WTC11 (cell line): ENCODE results near the gene RPL39L. TPM values are rescaled to one million over a fixed set of nuclear protein-coding genes. Genes with fewer than 3 reads are reported as not detected.

Experiments
- ATAC-seq: fragments of 200-7000 bp; cut with Tn5 transposase; 2 replicates; pipeline ENCODE4 v1.10.0; 2021; ENCODE audit warnings: mild to moderate bottlenecking, moderate library complexity
- CTCF ChIA-PET: fragments of 300-600 bp; sonication (Branson Sonifier 250); formaldehyde crosslinking; loops from one replicate; lab custom pipeline; 2021; ENCODE audit warnings: antibody characterized with exemption; lab: Charles Lee
- POLR2A ChIA-PET: fragments of 350-600 bp; sonication (Branson Sonifier 250); formaldehyde crosslinking; loops from one replicate; lab custom pipeline; 2021; ENCODE audit warnings: antibody characterized with exemption; lab: Charles Lee
- DNase-seq: peaks from one replicate; pipeline ENCODE4 v3.0.0; 2021; ENCODE audit warnings: low spot score
- H3K27ac Mint-ChIP-seq: 2 replicates; pipeline ENCODE4 v1.8.0; 2021; ENCODE audit warnings: mixed read lengths
- H3K27me3 Mint-ChIP-seq: 2 replicates; pipeline ENCODE4 v1.8.0; 2021; ENCODE audit warnings: low read depth, mild to moderate bottlenecking, moderate library complexity, mixed read lengths
- H3K36me3 Mint-ChIP-seq: 2 replicates; pipeline ENCODE4 v1.8.0; 2021; ENCODE audit warnings: mixed read lengths
- H3K4me1 Mint-ChIP-seq: 2 replicates; pipeline ENCODE4 v1.8.0; 2022; ENCODE audit warnings: mixed read lengths
- H3K4me3 Mint-ChIP-seq: 2 replicates; pipeline ENCODE4 v1.8.0; 2021; ENCODE audit warnings: mild to moderate bottlenecking, moderate library complexity, mixed read lengths
- H3K9me3 Mint-ChIP-seq: 2 replicates; pipeline ENCODE4 v1.8.0; 2021; ENCODE audit warnings: mixed read lengths
- CTCF ChIP-seq: fragments of 200-600 bp; IDR thresholded peaks from 2 replicates; pipeline ENCODE4 v1.8.0; 2022; ENCODE audit warnings: antibody characterized with exemption
- E2F1 ChIP-seq: sonication (generic); formaldehyde crosslinking; IDR thresholded peaks from 2 replicates; pipeline ENCODE4 v1.8.0; 2022; ENCODE audit warnings: mild to moderate bottlenecking, missing genetic modification reagents
- E2F5 ChIP-seq: sonication (generic); formaldehyde crosslinking; IDR thresholded peaks from 2 replicates; pipeline ENCODE4 v1.8.1; 2022; ENCODE audit warnings: mild to moderate bottlenecking, moderate library complexity, missing genetic modification reagents
- FOXJ3 ChIP-seq: sonication (generic); formaldehyde crosslinking; IDR thresholded peaks from 2 replicates; pipeline ENCODE4 v1.9.0; 2021; ENCODE audit warnings: missing genetic modification reagents, mild to moderate bottlenecking, borderline replicate concordance
- HMGXB4 ChIP-seq: sonication (generic); formaldehyde crosslinking; IDR thresholded peaks from 2 replicates; pipeline ENCODE4 v1.8.1; 2023; ENCODE audit warnings: mild to moderate bottlenecking, moderate library complexity, missing genetic modification reagents
- JAZF1 ChIP-seq: fragments of 250-450 bp; sonication (Bioruptor Pico); IDR thresholded peaks from 2 replicates; pipeline ENCODE4 v1.9.0; 2021; ENCODE audit warnings: moderate library complexity, mild to moderate bottlenecking, inconsistent platforms
- MLX ChIP-seq: sonication (generic); formaldehyde crosslinking; IDR thresholded peaks from 2 replicates; pipeline ENCODE4 v1.8.1; 2023; ENCODE audit warnings: mild to moderate bottlenecking, missing genetic modification reagents, moderate library complexity
- NFATC4 ChIP-seq: fragments of 250-450 bp; sonication (Bioruptor Pico); IDR thresholded peaks from 2 replicates; pipeline ENCODE4 v1.9.0; 2021; ENCODE audit warnings: mild to moderate bottlenecking
- SMAD3 ChIP-seq: sonication (generic); formaldehyde crosslinking; IDR thresholded peaks from 2 replicates; pipeline ENCODE4 v1.8.0; 2022; ENCODE audit warnings: missing genetic modification reagents, mild to moderate bottlenecking, borderline replicate concordance
- SMAD4 ChIP-seq: sonication (generic); formaldehyde crosslinking; IDR thresholded peaks from 2 replicates; pipeline ENCODE4 v1.8.0; 2022; ENCODE audit warnings: mild to moderate bottlenecking, missing genetic modification reagents
- SOX15 ChIP-seq: fragments of 250-450 bp; sonication (Bioruptor Pico); IDR thresholded peaks from 2 replicates; pipeline ENCODE4 v1.9.0; 2021; ENCODE audit warnings: mild to moderate bottlenecking
- TCF7 ChIP-seq: sonication (generic); formaldehyde crosslinking; IDR thresholded peaks from 2 replicates; pipeline ENCODE4 v1.8.0; 2022; ENCODE audit warnings: mild to moderate bottlenecking, low read depth, missing genetic modification reagents, moderate library complexity
- ZMAT4 ChIP-seq: fragments of 250-450 bp; sonication (Bioruptor Pico); IDR thresholded peaks from 2 replicates; pipeline ENCODE4 v1.9.0; 2021; ENCODE audit warnings: mild to moderate bottlenecking
- ZNF121 ChIP-seq: sonication (generic); formaldehyde crosslinking; IDR thresholded peaks from 2 replicates; pipeline ENCODE4 v1.8.0; 2023; ENCODE audit warnings: missing genetic modification reagents
- ZNF232 ChIP-seq: sonication (generic); formaldehyde crosslinking; IDR thresholded peaks from 2 replicates; pipeline ENCODE4 v1.8.0; 2022; ENCODE audit warnings: mild to moderate bottlenecking, missing genetic modification reagents
- total RNA-seq: library from RNA; stranded (reverse); gene quantifications from 3 replicates; pipeline ENCODE4 v1.2.3, GENCODE V29; 2021

The RPL39L gene
- total RNA-seq, 1 experiment from 2014 or later: 78.3 TPM

- Mint-ChIP-seq H3K27ac (no peak overlapping the region), H3K9me3 (peaks cover 48% of the 10 kb centered on the region), H3K36me3 (peaks cover 26% of the 10 kb centered on the region), H3K4me3 (no peak overlapping the region), H3K4me1 (peaks cover 18% of the 10 kb centered on the region), H3K27me3 (peaks cover 2% of the 10 kb centered on the region; the same call in 1 of the 2 replicates)
- POLR2A ChIA-PET: interaction anchor here (0.6 kb wide), 1 partner anchor 65 kb away, joined by 3 read pairs; no protein-coding TSS in a partner anchor
- ATAC-seq (no peak), DNase-seq (no peak)
- CTCF ChIA-PET: no interaction called here
- TF ChIP-seq NFATC4 (no peak), E2F5 (no peak), TCF7 (CRISPR knock-in tag) (no peak), JAZF1 (CRISPR knock-in tag) (no peak)
- TF ChIP-seq, all 79 proteins: peak for 0
Measured at GRCh38 chr3:187086831-187087230, 52.5 kb downstream of the RPL39L start.

GRCh38 chr3:187085933-187086332, 53.4 kb downstream of the RPL39L start:
- no peak overlapping the region for H3K4me3 Mint-ChIP-seq
- no peak for ATAC-seq
- TF ChIP-seq SOX15 (CRISPR knock-in tag): no peak
- TF ChIP-seq ZNF232 (CRISPR knock-in tag): no peak
- TF ChIP-seq SMAD3 (CRISPR knock-in tag): no peak
- no peak for TF ChIP-seq FOXJ3 (CRISPR knock-in tag)
- no peak for TF ChIP-seq CTCF
- TF ChIP-seq MLX: no peak
- TF ChIP-seq E2F1 (CRISPR knock-in tag): no peak
- no peak for TF ChIP-seq ZNF121 (CRISPR knock-in tag)
- no peak for TF ChIP-seq HMGXB4 (CRISPR knock-in tag)
- no peak for TF ChIP-seq TCF7 (CRISPR knock-in tag)
- TF ChIP-seq ZMAT4 (CRISPR knock-in tag): no peak
- no peak for TF ChIP-seq SMAD4 (CRISPR knock-in tag)
- H3K9me3 Mint-ChIP-seq: peaks cover 40% of the 10 kb centered on the region
- peaks cover 26% of the 10 kb centered on the region for H3K36me3 Mint-ChIP-seq
- peaks cover 2% of the 10 kb centered on the region; the same call in 1 of the 2 replicates for H3K27me3 Mint-ChIP-seq
- DNase-seq: no peak
- H3K27ac Mint-ChIP-seq: no peak overlapping the region
- ChIA-PET POLR2A (no interaction called here), CTCF (interaction anchor here (1.1 kb wide), 1 partner anchor 19 kb away, joined by 3 read pairs; no protein-coding TSS in a partner anchor)
- H3K4me1 Mint-ChIP-seq: peaks cover 20% of the 10 kb centered on the region
